PC-9 (cell line): ENCODE measurements around the gene CLNK. TPM values are rescaled to one million over a fixed set of nuclear protein-coding genes. Genes with fewer than 3 reads are reported as not detected.

ENCODE experiments used
- BruUV-seq: library from RNA; stranded (reverse); fragments of 400-500 nt; replicated peaks from 2 replicates; lab custom pipeline; 2021; lab: Mats Ljungman, UMichigan
- CTCF ChIA-PET: fragments of 300-600 bp; sonication (Branson Sonifier 250); formaldehyde crosslinking; loops from one replicate; lab custom pipeline; 2022; ENCODE audit warnings: antibody characterized with exemption; lab: Charles Lee
- POLR2A ChIA-PET: fragments of 300-600 bp; sonication (Branson Sonifier 250); formaldehyde crosslinking; loops from one replicate; lab custom pipeline; 2022; ENCODE audit warnings: antibody characterized with exemption; ENCODE audit not compliant: unreplicated experiment; lab: Charles Lee
- DNase-seq, 2 experiments: peaks; one replicate each; pipeline versions ENCODE4 v3.0.0 to v3.0.0-alpha.2; 2015 to 2022; ENCODE audit warnings: mixed read lengths in 1 of 2
- H2AFZ ChIP-seq: fragments of 200-600 bp; sonication (generic); 2 replicates; pipeline ENCODE4 v1.8.1; 2017; ENCODE audit warnings: antibody characterized with exemption
- H3F3A ChIP-seq: fragments of 200-600 bp; sonication (generic); 2 replicates; pipeline ENCODE4 v1.8.1; 2017; ENCODE audit warnings: antibody characterized with exemption, mild to moderate bottlenecking, low read depth; ENCODE audit not compliant: insufficient read depth
- H3K27ac ChIP-seq: fragments of 200-600 bp; sonication (generic); 2 replicates; pipeline ENCODE4 v1.6.1; 2016; ENCODE audit warnings: mixed run types
- H3K27me3 ChIP-seq: fragments of 200-600 bp; sonication (generic); 2 replicates; pipeline ENCODE4 v1.6.1; 2016; ENCODE audit warnings: low read depth, mixed run types; ENCODE audit not compliant: insufficient read depth
- H3K36me3 ChIP-seq: fragments of 200-600 bp; sonication (generic); 2 replicates; pipeline ENCODE4 v1.6.1; 2016; ENCODE audit warnings: low read depth, mixed run types
- H3K4me1 ChIP-seq: fragments of 200-600 bp; sonication (generic); replicated peaks from 2 replicates; pipeline ENCODE4 v1.6.1; 2016; ENCODE audit warnings: mixed run types; ENCODE audit not compliant: insufficient read depth
- H3K4me2 ChIP-seq: fragments of 200-600 bp; sonication (generic); 2 replicates; pipeline ENCODE4 v1.6.1; 2017; ENCODE audit warnings: mixed run types
- H3K4me3 ChIP-seq: fragments of 200-600 bp; sonication (generic); 2 replicates; pipeline ENCODE4 v1.6.1; 2016; ENCODE audit warnings: mixed run types
- H3K79me2 ChIP-seq: fragments of 200-600 bp; sonication (generic); 2 replicates; pipeline ENCODE4 v1.6.1; 2017; ENCODE audit warnings: low read depth, mixed run types
- H3K9me2 ChIP-seq: fragments of 200-600 bp; sonication (generic); 2 replicates; pipeline ENCODE4 v1.8.1; 2017; ENCODE audit warnings: mild to moderate bottlenecking; ENCODE audit not compliant: insufficient read depth
- H3K9me3 ChIP-seq: fragments of 200-600 bp; sonication (generic); 2 replicates; pipeline ENCODE4 v1.8.1; 2016; ENCODE audit warnings: low read depth; ENCODE audit not compliant: insufficient read depth
- H4K20me1 ChIP-seq: fragments of 200-600 bp; sonication (generic); 2 replicates; pipeline ENCODE4 v1.8.1; 2017; ENCODE audit not compliant: insufficient read depth
- CTCF ChIP-seq: fragments of 200-600 bp; sonication (generic); conservative IDR thresholded peaks from 2 replicates; pipeline ENCODE4 v1.6.1; 2017; ENCODE audit warnings: mixed run types, antibody characterized with exemption, mild to moderate bottlenecking, moderate library complexity
- EZH2 ChIP-seq: fragments of 200-600 bp; sonication (generic); IDR thresholded peaks from 2 replicates; pipeline ENCODE4 v1.8.0; 2017; ENCODE audit warnings: antibody characterized with exemption, low read depth
- intact Hi-C: fragments of 100-400 bp; cut with micrococcal nuclease; formaldehyde crosslinking; loops from one replicate; pipeline ENCODE4 v1.10.0; 2022; ENCODE audit not compliant: unreplicated experiment
- total RNA-seq: library from RNA; stranded (reverse); gene quantifications from 2 replicates; pipeline ENCODE4 v1.2.3, GENCODE V29; 2021

Gene CLNK
- total RNA-seq, 1 experiment from 2014 or later, result not detected

GRCh38 chr4:10682397-10682796 is 2.2 kb downstream of the CLNK start:
- Histone ChIP-seq H3K9me3 (no peaks in the 10 kb centered on the region), H3K27ac (no peak overlapping the region), H3F3A (no peaks in the 10 kb centered on the region), H3K9me2 (no peaks in the 10 kb centered on the region), H3K4me1 (no peaks in the 10 kb centered on the region), H3K79me2 (no peaks in the 10 kb centered on the region), H3K27me3 (no peaks in the 10 kb centered on the region), H2AFZ (no peak overlapping the region), H4K20me1 (no peaks in the 10 kb centered on the region), H3K4me3 (no peak overlapping the region), H3K4me2 (no peak overlapping the region), H3K36me3 (no peaks in the 10 kb centered on the region)
- intact Hi-C loops, result no loop called here
- no TSS peak for BruUV-seq
- TF ChIP-seq EZH2 (no peak), CTCF (no peak)
- no peak for DNase-seq
- ChIA-PET CTCF (no interaction called here), POLR2A (no interaction called here)

GRCh38 chr4:10677796-10678497 is 6.6 kb downstream of the CLNK start:
- Histone ChIP-seq H3K79me2 (no peaks in the 10 kb centered on the region), H3K9me3 (no peaks in the 10 kb centered on the region), H3K36me3 (no peaks in the 10 kb centered on the region), H3K4me1 (no peaks in the 10 kb centered on the region), H4K20me1 (no peaks in the 10 kb centered on the region), H2AFZ (no peak overlapping the region), H3K4me3 (no peak overlapping the region), H3K9me2 (no peaks in the 10 kb centered on the region), H3K4me2 (no peak overlapping the region), H3F3A (no peaks in the 10 kb centered on the region), H3K27me3 (no peaks in the 10 kb centered on the region), H3K27ac (no peak overlapping the region)
- TF ChIP-seq EZH2 (no peak), CTCF (no peak)
- no TSS peak for BruUV-seq
- intact Hi-C loops, result no loop called here
- POLR2A ChIA-PET, result no interaction called here
- no peak for DNase-seq
- CTCF ChIA-PET, result no interaction called here

GRCh38 chr4:10673817-10674369 is 10.7 kb downstream of the CLNK start:
- Histone ChIP-seq H3K27ac (no peak overlapping the region), H3K4me1 (no peaks in the 10 kb centered on the region), H3F3A (no peaks in the 10 kb centered on the region), H3K4me3 (no peak overlapping the region), H3K9me3 (no peaks in the 10 kb centered on the region), H4K20me1 (no peaks in the 10 kb centered on the region), H3K27me3 (no peaks in the 10 kb centered on the region), H3K79me2 (no peaks in the 10 kb centered on the region), H3K9me2 (no peaks in the 10 kb centered on the region), H3K4me2 (no peak overlapping the region), H3K36me3 (no peaks in the 10 kb centered on the region), H2AFZ (no peak overlapping the region)
- no peak for DNase-seq
- TF ChIP-seq CTCF, result no peak
- no peak for TF ChIP-seq EZH2
- no TSS peak for BruUV-seq
- ChIA-PET CTCF (no interaction called here), POLR2A (no interaction called here)
- intact Hi-C loops, result no loop called here
